Prostate gland (tissue), 2 donors: ENCODE results near the gene SEMA4C.

ENCODE experiments used
- CTCF ChIP-seq, 4 experiments: fragments of 200-600 bp in 2 of 4; fragments of 450-650 bp in 2 of 4; sonication (generic) in 2 of 4; IDR thresholded peaks; 1 replicate in 3 of 4; 2 replicates in 1 of 4; pipeline ENCODE4 v1.5.1; 2016 to 2019; ENCODE audit warnings: antibody characterized with exemption in 4 of 4, mild to moderate bottlenecking in 2 of 4, moderate library complexity in 2 of 4
- POLR2A ChIP-seq: fragments of 450-650 bp; IDR thresholded peaks from one replicate; pipeline ENCODE4 v1.6.1; 2016; ENCODE audit warnings: antibody characterized with exemption, mild to moderate bottlenecking

- TF ChIP-seq CTCF (IDR thresholded peaks at IDR 0.05) = no peak
- TF ChIP-seq POLR2A = no peak
These were observed 59.1 kb downstream of the SEMA4C start for GRCh38 chr2:96810783-96811192.
